Measurements from ENCODE around the gene POLR3H.

The POLR3H gene

DNA sequence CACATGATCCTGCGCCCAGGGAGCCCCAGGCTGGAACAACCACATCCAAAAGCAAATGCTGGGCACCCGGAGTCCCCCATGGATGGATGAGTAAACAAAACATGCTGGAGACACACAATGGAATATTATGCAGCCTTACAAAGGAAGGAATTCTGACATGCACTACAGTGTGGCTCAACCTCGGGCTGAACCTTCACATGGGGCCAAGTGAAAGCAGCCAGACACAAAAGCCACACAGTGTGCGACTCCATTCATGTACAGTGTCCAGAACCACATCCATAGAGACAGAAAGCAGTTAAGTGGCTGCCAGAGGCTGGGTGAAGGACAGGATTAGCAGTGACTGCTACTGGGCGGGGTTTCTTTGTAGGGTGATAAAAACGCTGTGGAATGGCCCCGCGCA, 10.1 kb downstream of the POLR3H start:
- no peak for DNase-seq (ENCODE audit: low spot score)

DNA sequence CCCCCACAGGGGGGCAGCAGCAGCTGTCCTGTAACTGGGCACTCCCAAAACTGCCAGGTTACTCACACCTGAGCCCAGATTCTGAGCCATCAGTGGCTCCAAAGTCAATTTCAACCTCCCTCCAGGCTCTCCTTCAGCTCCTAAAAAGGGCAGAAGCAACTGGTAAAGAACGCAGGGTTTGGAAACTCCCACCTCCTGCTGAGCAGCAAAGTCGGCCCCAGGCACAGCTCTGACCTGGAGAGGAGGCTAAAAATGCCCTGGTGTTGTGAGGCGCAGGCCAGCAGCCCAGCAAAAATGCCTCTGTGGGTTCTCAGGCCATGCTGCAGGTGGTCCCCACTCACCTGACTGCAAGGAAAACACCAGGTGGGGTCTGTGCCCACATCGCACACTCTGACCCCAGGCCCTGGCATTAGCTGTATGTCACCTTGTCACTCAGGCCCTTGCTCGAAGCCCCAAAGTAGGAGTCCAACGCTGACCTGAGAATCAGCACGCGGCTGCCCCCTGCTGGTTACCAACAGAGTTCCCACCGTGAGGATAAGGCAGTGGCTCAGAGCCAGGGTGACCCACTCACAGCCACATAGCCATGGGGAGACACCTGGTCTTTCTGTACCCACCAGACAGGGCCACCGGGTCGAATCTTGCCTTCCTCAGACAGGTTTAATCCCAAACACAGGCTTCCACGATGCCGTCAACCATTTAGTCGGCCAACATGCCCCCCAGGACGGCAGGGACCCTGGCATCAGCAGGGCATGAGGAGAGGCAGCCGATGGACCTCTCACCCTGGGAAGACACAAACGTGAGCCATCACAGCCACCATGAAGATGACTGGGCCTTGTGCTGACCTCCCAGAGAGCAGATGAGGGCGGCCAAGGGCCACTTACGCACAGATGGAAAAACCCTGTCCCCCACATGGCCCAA, 11.1 kb downstream of the POLR3H start:
- peak; percentile 65 for DNase-seq (ENCODE audit: low spot score)

DNA sequence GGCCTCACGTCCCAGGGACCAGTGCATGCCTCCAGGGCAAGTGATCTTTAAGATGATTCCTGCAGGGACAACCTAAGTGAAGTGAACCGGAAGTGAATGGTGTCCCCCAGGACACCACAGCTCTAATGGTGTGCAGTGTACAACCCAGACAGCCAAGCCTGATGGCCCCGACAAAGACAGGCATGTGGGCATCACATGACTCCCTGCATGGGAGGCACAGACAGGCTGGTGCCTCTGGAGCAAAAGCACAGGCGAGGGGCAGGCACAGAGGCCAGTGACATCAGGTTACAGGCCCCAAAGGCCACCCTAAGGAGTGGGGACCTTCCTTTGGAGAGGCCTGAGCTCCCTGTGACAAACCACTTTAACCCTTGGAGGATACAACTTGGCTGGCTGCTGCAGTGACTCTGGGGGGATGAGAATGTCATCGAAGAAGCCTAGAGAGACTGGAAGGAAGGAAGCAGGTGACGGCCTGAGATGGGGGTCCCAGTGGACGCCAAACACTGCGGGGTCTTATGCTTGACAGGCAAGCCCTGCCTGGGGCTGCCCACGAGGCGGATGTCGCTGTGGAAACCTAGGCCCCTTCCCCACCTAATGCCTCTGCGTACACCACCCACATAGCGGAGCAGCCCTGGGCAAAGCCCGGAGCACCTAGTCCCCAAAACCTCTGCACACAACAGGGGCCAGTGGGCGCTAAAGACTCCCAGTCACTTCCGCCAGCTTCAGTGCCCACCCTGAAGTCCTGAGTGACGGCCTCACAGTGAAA, 12.4 kb downstream of the POLR3H start:
- no peak for DNase-seq (ENCODE audit: low spot score)

DNA sequence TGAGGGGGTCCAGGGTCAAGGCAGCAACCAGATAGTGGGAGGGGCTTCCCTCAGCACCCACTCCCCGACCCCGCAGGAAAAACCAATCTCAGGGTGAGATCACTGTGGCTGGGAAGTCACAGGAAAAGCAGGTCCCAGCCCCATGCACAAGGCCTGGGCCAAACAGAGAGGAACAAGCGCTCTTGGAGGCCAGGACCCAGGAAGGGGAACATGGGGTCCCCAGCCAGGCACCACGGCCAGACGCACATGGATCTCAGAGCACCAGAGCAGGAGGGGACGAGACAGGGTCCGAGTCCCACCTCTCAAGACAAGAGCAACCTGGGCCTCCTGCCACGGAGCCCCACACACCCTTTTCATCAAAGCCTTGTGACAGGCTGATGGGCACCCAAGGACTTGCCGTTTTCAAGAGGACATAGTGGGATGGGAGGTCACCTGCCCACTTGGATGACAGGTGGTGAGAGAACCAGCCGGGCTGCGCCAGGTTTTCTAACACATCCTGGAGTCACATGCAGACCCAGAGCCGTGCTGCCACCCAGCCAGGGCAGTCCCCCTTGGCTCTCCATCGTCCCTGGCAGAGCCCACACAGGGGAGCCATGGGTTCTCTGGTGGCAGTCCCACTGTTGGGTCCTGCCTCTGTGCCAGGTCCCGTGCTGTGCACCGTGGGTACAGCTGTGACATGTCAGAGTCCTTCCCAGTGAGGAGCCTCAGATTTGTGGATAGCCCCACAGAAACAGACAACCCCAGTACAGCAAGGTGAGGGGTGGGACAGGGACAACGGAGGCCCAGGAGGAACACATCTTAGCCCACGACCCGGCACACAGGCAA, 13.2 kb downstream of the POLR3H start:
- no peak for DNase-seq (ENCODE audit: low spot score)

DNA sequence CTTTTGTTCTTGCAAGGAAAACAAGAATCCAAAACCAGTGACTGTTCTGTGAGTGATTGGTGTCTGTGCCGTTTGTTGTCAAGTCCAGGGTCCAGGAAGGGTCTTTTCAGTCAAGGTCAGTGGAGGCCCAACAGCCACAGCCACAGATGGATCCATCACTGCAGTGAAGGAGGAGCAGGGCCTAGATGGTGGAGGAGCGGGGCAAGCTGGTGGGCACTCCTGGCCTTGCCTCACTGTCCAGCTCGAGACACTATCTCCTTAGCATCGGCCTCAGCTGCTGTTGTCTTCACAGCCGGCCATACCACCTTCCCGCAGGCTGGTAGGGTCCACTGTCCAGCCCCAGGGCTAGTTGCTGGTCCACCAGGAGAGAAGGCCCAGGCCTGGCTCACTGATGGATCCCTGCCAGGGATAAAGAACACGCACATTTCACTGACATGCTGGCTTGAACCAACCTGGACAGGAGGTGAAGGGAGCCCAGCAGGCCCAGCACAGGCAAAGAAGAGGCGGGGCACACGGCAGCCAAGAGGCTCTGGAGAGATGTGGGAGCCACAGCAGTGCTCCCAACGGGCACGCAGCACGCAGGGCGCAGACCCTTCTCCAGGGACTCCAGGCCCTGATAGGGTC, 15.2 kb downstream of the POLR3H start:
- no peak for DNase-seq (ENCODE audit: low spot score)

DNA sequence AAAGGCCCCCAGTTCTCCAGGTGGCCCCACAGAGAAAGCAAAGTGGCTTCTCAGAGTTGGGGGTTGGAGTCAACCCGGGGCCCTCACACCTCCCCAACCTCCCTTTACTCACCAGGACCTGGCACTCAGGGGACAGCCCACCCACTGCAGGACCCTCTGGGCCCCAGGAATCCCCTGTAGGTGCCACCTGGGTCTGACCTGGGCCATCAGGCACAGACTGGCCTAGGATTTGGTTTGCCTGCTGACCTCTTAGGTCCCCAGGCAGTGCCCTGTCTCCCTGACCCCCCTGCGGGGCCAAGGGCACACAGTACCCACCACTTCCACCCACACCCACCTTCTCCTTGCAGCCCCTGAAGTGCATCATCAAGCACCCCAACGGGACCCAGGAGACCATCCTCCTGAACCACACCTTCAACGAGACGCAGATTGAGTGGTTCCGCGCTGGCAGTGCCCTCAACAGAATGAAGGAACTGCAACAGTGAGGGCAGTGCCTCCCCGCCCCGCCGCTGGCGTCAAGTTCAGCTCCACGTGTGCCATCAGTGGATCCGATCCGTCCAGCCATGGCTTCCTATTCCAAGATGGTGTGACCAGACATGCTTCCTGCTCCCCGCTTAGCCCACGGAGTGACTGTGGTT, 16.0 kb downstream of the POLR3H start:
- no peak for DNase-seq (ENCODE audit: low spot score)

DNA sequence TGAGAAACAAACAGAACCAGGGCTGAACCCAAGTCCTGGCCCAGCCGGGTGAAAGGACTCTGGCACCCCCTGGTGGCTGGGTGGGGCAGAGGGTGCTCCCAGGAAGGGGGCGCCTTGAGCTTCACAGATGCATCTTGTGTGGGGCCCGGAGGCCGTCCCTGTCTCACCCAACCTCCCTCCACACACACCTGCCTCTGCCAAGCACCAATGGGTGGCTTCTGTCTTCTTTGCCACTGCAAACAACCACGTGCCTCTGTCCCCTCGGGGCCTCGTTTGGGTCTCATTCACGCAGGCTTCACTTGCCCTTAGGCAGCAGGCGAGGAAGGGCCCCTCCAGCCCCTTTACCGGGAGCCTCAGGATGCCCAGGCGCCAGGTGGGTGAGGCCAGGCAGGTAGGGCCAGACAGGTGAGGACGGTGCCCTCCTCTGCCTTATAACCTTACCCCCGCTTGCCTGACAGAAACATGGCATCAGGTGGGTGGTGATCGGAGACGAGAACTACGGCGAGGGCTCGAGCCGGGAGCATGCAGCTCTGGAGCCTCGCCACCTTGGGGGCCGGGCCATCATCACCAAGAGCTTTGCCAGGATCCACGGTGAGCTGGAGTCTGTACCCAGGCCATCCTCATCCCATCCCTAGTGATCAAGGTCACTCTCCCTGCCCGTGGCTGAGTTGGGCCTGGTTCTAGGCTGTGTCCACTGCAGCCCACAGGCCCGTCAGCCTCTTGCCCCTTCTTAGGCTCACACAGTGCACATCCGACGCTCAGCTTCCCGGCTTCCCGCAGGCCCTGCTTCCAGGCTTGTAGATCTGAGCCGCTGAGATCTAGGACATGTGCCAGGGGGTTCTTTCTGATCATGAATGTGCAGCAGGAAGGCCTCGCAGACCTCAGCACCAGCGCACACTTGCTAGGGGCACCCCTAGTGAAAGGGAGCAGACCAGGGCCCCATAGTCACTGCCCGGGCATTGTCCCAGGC, 17.2 kb downstream of the POLR3H start:
- DNase-seq (ENCODE audit: low spot score): peak; percentile 58

DNA sequence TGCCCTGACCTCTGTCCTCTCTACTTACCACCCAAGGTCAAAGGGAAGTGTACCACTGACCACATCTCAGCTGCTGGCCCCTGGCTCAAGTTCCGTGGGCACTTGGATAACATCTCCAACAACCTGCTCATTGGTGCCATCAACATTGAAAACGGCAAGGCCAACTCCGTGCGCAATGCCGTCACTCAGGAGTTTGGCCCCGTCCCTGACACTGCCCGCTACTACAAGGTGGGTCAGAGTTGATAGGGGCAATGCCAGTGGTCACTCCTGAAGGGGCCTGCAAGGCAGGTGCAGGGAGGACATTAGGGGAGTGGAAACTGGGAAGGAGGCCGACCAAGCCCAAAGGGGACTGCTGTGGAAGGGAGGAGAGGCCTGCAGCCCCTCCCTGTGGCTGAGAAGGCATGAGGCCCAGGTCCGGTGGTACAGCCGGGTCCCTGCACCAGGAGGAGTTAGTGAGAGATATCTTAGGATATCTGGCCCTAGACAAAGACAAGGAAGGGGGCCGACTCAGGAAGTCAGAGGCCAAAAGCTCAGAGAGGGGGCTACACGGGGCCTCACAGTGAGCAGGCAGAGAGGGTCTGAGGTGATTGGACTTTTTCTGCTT, 17.9 kb downstream of the POLR3H start:
- DNase-seq (ENCODE audit: low spot score): no peak

DNA sequence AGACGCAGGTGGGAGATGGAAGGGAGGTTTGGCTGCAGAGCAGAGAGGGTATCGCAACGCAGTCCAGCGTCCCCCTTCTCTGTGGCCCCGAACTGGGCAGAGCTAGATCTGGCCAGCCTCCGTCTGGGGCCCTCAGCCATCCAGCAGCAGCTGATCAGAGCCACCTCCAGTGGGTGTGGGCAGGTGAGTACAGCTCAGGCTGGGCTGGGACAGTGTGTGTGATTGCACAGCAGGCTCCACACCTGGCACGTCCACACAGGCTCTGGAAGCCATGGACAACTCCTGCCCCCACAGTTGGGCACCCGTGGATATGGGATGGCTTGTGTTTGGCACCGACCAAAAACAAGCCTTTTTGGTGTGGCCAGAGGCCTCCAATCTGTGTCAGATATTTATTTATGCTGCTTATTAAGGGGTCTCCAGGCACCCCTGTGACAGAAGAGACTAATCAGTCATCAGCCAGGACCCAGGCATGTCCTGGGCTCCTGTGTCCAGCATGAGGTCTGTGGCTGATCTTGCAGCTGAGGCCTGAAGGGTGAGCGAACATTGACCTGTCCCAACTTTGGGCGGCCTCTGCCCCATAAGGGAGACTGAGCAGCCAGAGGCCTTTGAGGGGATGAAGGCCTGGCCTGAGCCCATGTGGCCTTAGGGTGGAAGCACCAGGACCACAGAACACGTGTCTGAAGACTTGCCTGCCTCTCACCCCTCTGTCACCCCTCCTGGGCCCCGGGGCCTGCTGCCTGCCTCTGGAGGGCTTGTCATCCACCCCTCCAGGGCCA, 18.6 kb downstream of the POLR3H start:
- DNase-seq (ENCODE audit: low spot score): no peak

DNA sequence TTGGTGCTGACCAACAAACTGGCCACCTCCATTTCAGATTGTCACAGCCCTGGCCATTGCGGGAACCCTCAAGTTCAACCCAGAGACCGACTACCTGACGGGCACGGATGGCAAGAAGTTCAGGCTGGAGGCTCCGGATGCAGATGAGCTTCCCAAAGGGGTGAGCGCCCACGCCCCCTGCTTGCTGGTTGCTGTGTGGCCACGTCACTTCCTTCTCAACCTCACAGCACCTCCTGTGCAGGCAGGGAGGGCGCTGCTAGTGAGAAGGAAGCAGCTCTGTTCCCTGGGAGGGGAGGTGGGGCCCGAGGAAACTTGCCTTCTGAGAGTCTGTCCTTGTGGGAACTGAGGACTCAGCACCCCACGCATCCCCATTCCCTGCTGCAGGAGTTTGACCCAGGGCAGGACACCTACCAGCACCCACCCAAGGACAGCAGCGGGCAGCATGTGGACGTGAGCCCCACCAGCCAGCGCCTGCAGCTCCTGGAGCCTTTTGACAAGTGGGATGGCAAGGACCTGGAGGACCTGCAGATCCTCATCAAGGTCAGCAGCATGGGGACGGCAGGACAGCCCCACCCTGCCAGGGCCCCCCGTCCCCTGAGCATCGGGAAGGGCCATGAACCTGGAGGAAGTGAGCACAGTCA, 19.3 kb downstream of the POLR3H start:
- no peak for DNase-seq (ENCODE audit: low spot score)

DNA sequence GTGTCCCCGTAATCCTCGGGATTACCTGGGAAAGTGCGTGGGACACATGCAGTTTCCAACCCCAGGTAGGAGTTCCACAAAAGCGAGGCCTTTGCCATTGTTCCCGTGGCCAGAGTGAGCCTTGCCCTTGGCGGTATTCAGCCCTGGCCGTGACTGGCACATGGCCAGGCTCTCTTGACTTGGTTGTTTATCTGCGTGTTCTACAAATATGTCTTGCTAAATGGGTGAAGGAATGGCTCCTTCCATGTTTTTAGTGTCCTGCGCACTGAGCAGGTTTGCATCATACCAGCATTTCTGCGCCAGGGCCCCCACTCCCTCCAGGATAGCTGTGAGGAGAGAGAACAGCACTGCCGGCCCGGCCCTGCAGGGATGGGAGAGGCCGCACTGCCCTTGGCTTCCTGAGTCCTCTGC, 20.0 kb downstream of the POLR3H start:
- DNase-seq (ENCODE audit: low spot score): no peak

DNA sequence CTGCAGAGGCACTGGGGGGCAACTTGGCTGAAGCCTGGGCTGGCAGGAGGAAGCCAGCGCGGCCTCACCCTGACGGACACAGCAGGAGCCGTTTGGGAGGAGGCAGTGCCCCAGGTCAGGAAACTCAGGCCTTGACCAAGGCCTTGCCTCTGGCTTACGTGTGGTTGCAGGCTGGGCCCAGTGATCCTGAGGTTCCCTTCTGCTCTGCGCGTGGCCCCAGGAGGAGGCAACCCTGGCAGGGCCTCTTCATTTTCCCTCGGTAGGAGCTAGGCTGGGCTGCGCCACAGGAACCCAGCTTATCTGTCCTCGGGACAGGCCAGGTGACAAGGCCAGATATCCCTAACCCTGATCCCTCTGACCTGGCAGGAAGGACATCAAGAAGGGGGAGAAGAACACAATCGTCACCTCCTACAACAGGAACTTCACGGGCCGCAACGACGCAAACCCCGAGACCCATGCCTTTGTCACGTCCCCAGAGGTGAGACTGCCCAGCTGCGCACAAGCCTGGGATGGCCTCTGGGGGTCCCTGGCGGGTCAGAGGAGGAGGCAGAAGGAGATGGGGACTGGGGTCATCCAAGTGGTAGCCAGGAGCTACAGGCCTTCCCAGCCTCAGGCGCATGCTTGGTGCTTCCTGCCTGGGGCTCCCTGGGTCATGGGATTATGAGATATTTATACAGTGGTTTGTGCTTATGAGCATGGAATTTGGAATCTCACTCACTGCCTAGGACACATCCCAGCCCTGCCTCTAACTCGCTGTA, 20.6 kb downstream of the POLR3H start:
- peak; percentile 48 for DNase-seq (ENCODE audit: low spot score)

DNA sequence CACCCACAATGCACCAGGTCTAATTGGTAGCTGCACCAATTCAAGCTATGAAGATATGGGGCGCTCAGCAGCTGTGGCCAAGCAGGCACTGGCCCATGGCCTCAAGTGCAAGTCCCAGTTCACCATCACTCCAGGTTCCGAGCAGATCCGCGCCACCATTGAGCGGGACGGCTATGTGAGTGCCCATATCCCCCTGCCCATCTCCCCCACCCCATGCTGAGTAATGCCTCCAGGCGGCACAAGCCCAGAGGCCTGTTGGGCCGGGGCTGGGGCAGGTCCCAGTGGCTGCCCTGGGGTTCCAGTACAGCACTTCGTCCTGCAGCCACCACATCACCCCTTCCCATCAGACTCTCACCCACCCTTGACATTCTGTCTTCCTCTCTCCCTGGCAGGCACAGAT, 21.5 kb downstream of the POLR3H start:
- no peak for DNase-seq (ENCODE audit: low spot score)

DNA sequence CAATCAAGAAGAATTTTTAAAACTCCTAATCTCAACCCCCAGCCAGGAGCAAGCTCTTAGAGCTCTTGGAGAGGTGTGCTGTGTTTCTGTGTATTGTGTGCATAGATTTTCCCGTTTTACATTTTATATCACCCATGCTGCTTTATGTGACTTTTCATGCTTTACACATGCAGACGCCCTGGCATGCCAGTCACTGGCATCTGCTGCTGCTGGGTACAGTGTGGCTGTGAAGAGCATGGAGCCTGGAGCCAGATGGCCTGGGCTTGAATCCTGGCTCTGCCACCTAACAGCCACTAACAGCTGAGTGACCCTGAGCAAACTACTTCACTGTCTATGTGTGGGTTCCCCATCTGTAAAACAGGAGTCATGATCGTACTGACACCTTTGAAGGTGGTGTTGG, 23.1 kb downstream of the POLR3H start:
- no peak for DNase-seq (ENCODE audit: low spot score)

DNA sequence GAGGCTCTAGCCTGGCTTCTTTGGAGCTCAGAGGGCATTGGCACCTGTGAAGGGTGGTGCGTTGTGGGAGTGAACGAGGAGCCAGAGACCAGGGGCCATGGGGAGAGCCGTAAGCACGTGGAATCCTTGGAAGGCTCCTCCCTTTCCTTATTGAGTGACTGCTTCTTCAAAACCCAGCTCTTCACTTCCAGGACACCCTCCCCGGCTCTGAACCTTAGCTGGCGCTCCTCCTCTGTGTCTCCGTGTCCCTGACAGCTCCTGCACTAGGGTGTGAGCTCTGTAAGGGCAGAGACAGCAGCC, 26.3 kb downstream of the POLR3H start:
- no peak for DNase-seq (ENCODE audit: low spot score)

DNA sequence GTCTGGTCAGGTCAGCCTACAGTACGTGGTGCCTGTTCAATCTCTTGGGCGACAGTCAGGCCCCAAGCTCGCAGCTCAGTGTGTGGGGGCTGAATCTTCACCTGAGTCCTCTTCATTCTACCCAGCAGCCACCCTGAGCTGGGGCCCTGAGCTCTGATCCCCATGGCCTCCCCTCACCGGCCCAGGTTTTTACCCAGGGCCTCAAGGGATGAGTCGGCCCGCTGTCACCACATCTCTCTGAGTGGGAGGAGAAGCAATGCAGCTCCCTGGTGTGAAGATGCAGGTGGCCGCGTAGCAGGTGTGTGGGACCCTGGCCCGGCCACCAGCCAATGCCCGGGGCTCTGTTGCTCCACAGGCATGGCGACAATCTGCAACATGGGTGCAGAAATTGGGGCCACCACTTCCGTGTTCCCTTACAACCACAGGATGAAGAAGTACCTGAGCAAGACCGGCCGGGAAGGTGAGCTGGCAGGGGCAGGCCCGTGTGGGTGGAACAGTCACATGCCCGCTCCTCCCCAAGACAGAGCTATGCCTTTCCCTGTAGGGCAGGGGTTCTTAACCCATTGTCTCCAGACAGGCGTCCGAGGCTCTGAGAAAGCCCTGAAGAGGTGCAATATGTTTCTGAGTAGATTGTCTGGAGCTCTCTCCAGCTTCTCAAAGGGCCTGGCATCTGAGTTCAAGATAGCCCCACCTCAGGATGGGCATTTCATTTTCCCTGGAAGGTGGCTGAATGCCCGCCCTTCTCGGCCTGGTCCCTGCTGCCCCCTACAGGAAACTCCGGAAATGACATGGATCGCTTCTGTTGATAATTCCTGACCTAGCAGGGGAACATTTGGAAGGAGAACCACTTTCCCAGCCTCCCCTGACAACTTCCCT, 26.9 kb downstream of the POLR3H start:
- DNase-seq (ENCODE audit: low spot score): peak; percentile 81

DNA sequence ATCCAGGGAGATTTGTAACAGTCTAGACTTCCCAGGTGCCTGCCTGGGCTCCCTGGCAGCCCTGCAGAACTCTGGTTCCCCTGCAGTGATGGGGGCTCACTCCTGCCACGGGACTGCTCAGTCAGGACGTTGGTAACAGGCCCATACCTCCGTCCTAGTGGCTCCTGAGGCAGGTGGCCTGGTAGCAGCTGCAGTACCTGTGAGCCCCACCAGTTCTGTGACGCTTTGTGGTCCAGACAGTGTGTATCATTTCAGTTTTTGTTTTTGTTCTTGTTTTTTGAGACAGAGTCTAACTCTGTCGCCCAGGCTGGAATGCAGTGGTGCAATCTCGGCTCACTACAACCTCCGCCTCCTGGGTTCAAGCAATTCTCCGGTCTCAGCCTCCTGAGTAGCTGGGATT, 27.8 kb downstream of the POLR3H start:
- DNase-seq (ENCODE audit: low spot score): no peak
